Activated gamma-delta T cell treated with anti-CD3 and anti-CD28 coated beads, Interleukin-2, amount 50 U/mL, for 16 hours (primary cell): ENCODE results near the gene FLCN.
"Not testable (repeated sequence)": the region's sequence is repeated elsewhere in the genome, so short reads cannot be mapped to it uniquely, and the experiment has no call there.

Experiments used
- DNase-seq: peaks from one replicate; pipeline ENCODE4 v3.0.0-alpha.2; 2020; ENCODE audit warnings: low read depth

The FLCN gene, protein sequence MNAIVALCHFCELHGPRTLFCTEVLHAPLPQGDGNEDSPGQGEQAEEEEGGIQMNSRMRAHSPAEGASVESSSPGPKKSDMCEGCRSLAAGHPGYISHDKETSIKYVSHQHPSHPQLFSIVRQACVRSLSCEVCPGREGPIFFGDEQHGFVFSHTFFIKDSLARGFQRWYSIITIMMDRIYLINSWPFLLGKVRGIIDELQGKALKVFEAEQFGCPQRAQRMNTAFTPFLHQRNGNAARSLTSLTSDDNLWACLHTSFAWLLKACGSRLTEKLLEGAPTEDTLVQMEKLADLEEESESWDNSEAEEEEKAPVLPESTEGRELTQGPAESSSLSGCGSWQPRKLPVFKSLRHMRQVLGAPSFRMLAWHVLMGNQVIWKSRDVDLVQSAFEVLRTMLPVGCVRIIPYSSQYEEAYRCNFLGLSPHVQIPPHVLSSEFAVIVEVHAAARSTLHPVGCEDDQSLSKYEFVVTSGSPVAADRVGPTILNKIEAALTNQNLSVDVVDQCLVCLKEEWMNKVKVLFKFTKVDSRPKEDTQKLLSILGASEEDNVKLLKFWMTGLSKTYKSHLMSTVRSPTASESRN

DNA sequence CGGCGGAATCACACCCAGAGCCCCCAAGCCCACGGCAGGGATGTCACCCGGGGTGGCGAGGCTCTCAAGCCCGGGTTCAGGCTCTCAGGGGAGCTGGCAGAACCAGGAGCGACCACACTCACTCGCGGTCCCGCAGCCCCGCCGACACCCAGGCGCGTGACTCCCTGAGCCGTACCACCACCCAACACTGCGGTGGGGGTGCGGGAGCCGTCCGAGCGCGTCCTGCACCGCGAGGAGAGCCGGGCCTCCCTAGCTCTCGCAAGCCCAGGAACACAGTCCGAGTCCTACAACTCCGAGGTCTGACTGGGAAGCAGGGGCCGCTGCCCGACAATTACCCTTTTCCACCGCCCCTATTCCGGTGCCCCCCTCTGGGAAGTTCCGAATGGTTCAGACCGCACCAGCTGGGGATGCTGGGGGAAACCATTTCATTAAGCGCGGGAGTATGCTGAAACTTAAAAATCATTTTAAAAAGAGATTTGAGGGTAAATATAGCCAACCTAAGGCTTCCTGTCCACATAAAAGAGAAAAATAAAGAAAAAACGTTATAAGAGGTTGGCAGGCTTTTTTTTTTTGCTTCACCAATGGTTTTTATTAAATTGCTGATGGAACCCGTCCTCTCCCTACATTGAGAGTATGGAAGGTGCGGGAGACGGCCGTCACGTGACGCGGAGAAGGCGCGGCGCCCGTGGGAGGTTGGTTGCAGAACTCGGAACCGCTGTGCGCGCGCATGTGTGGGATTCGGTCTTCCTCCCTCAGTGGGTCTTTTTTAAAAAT lies at the start of gene FLCN:
Gene FLCN (minus strand): TSS at position 143 of the 774 bp plus-strand sequence. CDS start 9,031 bp downstream, outside the sequence.
- peak; percentile 83 for DNase-seq

DNA sequence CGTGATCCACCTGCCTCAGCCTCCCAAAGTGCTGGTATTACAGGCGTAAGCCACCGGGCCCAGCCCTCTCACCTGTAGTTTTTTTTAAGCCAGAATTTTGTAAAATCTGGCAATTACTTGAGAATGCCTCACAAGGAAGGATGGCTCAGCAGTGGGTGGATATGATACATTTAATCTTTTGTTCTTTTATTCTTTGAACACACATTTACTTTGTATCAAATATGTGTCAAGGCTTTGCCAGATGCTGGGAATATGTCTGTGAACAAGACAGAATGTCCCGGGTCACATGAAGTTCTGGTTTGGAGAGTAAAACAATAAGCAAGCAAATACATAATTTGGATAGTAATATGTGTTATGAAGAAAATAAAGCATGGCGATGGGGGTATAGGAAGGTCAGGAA lies 49.0 kb upstream of the FLCN start:
- no peak for DNase-seq

DNA sequence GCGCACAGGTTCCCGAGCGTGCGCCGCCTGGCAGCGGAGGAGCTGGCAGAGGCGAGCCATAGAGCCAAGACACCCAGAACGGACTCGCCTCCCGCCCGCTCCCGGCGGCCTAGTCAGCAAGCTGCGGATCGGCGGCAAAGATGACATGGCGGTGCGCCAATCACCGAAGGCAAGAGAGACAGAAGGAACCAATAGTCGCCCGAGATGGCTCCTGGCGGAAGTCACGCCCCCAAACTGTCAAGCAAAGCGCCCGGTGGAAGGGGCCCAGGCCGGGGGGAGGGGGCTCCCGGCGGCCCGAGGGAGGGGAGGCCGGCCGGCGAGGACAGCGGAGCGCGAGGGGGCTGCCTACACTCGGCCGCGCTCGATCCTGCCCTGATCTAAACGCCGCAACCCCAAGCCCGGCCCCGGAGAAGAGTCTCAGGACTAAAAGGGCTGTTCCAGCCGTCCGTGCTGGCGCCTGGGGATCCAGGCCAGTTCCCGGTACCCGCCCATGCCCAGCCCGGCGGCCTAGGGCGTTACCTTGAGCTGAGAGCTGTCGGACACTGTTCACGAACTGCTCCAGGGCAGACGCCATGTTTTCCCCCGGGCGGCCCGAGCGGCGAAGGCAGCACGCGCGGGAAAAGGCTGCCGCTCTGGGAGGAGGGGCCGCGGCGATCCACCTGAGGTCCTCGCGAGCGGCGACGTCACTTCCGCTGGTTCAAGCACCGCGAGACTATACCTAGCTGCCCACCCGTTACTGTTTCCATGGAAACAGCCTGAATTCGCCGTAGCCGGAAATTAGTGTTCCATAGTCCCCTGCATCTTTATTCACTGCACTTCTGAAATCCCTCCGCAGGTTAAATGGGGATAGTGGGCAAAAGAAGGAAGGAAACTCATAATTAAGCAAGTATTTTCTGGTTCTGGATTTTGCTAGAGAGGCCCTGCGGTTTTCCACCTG lies 43.9 kb upstream of the FLCN start, which contains the start of gene COPS3:
Gene COPS3 (minus strand): TSS at position 634 of the 937 bp plus-strand sequence. CDS start 60 bp downstream, at position 574.
- peak; percentile 95 for DNase-seq

DNA sequence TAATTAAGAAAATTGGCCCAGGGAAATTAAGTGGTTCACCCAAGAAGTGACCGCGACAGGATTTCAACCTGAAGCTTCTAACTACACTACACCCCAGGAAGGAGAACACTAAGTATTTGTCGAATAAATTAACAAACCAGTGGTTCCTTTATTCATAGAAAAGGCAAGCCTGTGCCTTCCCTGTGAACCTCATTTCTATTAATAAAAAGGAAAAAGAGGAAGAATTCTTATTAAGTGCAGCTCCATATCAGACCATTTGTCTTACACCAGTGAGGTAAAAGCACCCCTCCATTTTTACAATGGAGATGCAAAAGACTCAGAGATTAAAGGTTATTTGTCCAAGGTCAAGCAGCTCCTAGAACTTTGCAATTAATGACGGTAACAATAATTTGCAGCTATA lies 42.3 kb upstream of the FLCN start:
- DNase-seq: no peak

DNA sequence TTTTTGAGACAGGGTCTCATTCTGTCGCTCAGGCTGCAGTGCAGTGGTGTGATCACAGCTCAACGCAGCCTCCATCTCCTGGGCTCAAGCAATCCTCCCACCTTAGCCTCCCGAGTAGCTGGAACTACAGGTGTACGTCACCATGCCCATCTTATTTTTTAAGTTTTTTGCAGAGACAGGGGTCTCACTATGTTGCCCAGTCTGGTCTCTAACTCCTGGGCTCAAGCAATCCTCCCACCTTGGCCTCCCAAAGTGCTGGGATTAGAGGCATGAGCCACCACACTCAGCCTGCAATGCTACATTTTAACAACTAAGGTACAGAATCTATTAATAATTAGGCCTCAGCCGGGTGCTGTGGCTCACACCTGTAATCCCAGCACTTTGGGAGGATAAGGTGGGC lies 40.5 kb upstream of the FLCN start:
- not testable (repeated sequence) for DNase-seq

DNA sequence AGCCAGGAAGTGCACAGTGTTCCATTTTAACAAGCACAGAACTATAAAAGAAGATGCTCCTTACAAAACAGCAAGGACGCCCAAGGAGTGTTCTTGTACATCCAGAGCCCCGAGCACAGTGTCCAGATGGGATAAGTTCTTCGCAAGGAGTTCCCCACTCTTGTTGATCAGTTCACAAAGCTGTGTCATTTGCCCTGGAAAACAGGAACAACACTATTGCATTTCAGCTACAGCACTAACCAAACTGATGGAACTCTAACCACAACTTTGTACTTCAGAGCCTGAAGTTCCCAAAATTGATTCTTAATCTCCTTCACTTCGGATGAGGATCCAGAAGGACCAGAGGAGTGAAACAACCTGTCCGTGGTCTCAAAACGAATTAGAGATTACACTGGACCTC lies 39.0 kb upstream of the FLCN start:
- no peak for DNase-seq

DNA sequence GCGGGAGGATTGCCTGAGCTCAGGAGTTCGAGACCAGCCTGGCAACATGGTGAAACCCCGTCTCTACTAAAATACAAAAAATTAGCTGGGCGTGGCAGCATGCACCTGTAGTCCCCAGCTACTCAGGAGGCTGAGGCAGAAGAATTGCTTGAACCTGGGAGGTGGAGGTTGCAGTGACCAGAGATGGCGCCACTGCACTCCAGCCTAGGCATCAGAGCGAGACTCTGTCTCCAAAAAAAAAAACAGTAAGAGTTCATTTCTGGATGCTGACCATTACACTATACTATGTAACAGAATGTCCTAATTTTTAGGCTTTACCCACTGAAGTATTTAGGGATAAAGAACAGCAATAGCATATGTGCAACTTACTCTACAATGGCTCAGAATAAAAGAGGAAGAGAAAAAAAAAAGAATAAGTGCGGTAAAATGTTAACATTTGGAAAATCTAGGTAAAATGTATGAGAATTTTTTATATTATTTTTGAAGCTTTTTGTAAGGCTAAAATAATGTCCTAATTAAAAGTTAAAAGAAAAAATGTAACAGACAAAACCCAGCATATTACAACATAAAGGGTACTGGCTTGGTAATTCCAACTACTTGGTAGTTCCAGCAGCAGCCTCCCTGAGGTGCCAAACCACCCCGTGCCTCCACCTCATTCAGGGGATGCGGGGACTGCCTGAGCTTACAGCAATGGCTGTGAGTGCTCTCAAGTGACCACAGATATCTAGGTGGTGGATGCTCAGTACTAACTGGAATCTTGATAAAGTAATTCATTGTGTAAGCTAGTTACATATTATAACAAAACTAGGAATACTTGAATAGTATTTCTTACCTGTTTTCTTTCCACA lies 33.2 kb upstream of the FLCN start:
- no peak for DNase-seq

DNA sequence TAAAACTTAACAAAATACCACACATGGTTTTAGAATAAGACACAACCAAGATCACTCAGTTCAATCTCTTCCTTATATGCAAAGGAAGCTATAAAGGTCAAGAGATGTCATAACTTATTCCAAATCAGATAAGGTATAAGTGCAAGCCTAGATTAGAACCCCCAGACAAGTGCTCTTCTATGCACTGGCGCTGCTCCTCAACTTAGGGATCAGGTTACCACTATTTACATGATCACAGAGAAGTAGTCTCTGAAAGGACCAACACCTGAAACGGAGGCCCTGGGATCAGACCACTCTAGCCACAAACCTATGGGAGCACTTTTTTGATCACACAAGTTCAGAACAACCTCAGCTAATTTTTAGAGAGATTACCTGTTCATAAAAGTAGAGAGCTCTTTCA lies 27.5 kb upstream of the FLCN start:
- DNase-seq: no peak

DNA sequence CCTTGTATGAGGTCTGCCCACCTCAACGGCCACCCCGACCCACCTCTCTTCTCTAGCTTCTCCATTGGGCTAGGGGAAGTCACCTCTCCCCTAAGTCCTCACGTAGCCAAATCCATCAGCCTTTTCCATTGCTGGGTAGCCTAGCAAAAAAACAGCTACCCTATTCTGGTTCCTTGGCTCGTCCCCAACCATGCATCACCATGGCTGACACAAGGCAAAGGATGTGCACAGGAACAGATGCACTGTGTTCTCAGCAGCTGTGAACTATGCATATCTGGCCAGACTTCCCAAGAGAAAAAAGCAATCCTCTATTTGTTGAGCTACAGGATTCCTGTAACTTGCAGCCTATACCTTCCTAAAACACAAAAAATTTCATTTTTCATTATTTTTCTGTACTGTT lies 22.0 kb upstream of the FLCN start:
- DNase-seq: no peak

DNA sequence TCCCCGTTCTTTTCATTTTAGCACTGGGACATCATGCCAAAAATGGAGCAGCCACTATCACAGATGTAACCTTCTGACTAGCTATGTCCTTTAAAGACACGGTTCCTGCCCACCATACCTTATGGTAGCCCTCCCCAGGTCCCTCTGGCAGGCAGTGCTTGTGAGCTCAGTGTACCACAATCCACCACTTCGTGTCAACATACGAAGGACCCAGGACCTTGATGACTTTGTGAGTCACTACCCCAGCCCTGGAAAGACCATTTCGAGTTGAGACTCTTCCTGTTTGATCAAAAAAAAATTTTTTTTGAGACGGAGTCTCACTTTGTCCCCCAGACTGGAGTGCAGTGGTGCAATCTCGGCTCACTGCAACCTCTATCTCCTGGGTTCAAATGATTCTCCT lies 21.0 kb upstream of the FLCN start:
- DNase-seq: no peak

DNA sequence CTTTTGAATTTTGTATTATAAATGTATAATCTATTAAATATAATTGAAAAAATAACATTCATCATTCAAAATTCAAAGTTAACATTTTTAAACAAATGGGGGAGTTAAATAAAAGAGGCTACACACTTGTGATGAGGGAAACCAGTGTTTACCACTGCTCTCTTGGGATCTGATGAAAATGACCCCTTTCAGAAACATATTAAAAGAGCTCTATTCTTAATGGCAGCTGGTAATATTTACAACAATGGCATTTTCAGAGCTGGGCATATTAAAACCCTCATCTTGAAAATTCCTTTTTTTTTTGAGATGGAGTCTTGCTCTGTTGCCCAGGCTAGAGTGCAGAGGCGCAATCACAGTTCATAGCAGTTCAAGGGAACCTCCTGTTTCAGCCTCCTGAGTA lies 19.3 kb upstream of the FLCN start:
- DNase-seq: no peak

DNA sequence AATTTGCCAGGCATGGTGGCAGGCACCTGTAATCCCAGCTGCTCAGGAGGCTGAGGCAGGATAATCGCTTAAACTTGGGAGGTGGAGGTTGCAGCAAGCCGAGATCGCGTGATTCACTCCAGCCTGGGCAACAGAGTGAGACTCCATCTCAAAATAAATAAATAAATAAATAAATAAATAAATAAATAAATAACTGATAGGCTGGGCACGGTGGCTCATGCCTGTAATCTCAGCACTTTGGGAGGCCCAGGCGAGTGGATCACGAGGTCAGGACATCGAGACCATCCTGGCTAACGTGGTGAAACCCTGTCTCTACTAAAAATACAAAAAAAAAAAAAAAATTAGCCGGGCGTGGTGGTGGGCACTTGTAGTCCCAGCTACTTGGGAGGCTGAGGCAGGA lies 18.7 kb upstream of the FLCN start:
- not testable (repeated sequence) for DNase-seq

DNA sequence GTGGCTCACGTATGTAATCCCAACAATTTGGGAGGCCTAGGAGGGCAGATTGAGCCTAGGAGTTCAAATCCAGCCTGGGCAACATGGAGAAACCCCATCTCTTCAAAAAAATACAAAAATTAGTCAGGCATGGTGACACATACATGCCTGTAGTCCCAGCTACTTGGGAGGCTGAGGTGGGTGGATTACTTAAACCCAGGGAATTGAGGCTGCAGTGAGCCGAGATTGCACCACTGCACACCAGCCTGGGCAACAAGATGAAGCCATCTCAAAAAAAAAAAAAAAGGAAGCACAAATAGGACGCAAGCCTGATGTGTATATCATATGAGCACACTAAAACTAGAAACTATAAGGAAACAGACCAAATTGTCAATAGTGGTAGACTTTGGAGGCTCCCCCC lies 17.1 kb upstream of the FLCN start:
- no peak for DNase-seq

DNA sequence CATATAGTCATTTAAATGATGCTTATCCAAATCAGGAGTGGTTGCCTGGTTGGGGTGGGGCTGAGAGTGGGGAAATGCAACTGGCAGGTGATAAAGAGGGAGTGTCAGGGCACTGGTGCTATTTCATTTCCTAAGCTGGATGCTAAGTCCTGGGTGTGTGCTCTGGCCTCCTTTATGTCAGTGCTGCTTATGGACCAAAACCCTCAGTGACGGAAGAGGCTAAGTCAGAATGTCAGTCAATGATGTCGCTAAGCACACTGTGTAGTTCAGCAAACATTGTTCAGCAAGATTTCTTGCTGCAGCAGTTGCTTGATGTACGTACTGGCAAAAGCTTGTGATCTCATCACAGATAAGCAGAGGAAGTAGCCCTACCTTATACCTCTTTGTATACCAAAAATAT lies 16.4 kb upstream of the FLCN start:
- no peak for DNase-seq

DNA sequence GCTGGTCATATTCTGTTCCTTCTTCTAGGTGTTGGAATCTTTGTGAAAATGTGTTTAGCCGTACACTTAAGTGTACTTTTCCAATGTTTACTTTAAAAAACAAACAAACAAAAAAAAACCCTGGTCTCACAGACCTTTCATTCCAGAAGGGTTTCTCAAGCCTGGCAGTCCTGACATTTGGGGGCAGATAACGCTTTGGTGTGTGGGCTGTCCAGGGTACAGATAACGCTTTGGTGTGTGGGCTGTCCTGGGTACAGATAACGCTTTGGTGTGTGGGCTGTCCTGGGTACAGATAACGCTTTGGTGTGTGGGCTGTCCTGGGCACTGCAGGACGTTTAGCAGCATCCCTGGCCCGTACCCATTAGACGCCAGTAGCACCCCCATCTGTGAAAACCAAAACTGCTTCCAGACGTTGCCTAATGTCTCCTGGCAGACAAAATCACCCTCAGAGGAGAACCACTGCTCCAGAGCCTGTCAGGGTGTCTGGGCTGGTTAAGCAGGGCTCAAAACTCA lies 15.2 kb upstream of the FLCN start:
- DNase-seq: no peak

DNA sequence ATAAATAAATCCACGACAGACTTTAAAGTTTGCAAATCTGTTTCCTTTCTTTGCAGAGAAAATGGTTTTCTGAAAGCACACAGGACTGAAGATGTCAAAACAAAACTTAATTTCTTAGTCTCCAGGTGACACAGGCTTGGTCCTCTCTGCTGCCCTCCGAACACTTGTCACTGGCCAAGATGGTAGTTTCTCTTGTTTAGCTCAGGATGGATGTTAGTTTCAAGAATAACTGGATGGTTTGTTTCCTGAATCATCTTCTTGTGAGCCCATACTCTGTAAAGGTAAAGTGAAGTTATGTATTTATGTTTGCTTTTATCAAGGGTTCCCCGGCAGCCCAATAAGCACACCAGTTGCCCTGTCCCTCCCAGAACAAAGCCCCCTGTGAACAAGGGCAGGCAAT lies 9.9 kb upstream of the FLCN start:
- no peak for DNase-seq

DNA sequence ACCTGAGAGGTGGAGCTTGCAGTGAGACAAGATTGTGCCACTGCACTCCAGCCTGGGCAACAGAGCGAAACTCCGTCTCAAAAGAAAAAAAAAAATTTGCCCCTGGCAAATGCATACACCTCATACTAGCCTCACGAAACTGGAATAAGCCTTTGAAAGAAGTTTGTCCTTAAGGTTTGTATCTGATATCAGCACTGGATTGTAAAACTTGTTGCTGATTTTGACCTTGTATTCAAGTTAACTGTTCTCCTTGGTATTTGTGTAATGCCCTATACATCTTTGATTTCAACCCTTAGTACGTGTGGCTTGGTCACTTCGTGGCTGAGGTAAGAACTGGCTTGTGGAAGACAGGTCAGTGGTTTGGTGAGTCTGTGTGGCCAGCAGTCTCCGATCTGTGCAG lies 6.2 kb upstream of the FLCN start:
- DNase-seq: no peak

DNA sequence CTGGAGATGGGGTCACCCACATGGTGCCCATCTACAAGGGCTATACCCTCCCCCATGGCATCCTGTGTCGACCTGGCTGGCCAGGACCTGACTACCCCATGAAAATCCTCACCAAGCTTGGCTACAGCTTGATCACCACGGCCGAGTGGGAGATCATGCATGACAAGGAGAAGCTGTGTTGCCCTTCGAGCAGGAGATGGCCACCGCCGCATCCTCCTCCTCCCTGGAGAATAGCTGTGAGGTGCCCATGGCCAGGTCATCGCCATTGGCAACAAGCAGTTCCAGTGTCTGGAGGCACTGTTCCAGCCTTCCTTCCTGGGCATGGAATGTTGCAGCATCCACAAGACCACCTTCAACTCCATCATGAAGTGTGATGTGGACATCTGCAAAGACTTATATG lies 5.3 kb upstream of the FLCN start:
- DNase-seq: no peak

DNA sequence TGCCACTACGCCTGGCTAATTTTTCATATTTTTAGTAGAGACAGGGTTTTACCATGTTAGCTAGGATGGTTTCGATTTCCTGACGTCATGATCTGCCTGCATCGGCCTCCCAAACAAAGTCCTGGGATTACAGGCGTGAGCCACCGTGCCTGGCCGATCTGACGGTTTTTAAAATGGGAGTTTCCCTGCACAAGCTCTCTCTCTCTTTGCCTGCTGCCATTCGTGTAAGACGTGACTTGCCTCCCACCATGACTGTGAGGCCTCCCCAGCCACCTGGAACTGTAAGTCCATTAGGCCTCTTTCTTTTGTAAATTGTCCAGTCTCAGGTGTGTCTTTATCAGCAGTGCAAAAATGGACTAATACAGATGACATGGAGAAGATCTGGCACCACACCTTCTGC lies 4.7 kb upstream of the FLCN start:
- DNase-seq: no peak

DNA sequence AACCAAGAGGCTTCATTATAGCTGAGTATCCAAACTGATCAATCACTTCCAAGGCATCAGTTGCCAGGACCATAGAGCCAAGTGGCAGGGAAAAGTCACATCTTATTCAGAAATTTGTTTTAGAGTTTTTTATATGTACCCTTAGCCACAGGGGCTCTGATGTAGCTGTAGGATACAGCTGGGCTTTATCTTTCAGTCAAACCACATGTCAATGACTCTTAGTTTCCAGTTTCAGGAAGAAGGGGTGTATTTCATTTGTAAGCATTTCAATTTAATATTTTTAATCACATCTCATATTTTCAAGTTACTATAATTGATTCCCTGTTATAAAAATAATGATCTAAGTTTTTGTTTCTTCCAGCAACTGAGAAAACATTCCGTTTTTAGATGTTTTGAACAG lies 2.9 kb upstream of the FLCN start:
- no peak for DNase-seq
